ENCODE results near the gene LCE2D. TPM values are rescaled to one million over a fixed set of nuclear protein-coding genes. Genes with fewer than 3 reads are reported as not detected.

Gene LCE2D
- total RNA-seq, 1 experiment from 2014 or later: not detected

DNA sequence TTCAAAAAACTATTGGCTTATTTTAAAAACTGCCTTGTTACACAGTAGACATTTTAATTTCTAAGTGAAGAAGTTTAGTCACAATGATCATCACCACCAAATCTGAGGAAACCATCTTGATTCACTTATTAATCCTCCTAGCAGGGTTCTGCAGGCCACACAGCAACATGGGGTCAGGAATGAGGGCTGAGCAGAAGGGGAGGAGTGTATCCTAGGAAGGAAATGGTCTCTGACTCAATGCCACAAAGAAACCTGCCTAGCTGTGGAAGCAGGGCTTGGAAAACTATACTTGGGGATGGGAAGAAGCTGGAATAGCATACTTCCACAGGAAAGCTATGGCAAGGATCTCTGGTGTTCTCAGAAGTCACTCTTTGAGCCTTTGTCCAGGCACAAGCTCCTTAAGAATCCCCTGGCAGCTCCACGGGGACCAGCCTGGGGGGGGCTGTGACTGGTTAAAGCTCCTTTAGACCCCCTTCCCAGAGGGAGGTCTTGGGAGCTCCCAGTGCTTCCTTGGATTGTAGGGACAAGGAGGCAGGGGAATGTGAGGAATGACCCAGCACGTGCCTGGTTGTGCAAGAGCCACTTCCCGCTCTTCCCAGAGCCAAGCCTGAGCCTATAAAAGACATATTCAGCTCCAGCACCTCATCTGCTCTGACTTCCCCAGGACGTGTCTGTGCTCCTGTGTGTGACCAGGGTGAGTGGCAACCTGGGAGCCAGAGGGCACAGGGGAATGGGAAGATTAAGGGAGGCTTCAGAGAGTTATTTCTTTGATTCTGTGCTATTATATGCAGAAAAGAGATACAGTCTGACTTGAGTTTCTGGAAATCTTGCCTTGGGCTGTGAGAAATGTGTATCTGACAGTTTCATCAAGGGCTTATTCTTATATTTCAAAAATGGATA, 34.8 kb downstream of the LCE2D start, which contains the start of gene LCE2A:
Gene LCE2A, plus strand, starts transcription at position 645 of the 900 bp plus-strand sequence. CDS start 557 bp downstream, outside the sequence.
- Histone ChIP-seq H3K27ac (ENCODE audit: low read length) (no peak within 1 kb of the TSS), H3K4me2 (ENCODE audit: low read length) (no peak within 1 kb of the TSS), H2AFZ (ENCODE audit: low read length) (no peak within 1 kb of the TSS), H4K20me1 (ENCODE audit: low read length) (no peaks in the 10 kb centered on the region), H3K9me2 (replicated peaks; ENCODE audit: low read length) (no peaks in the 10 kb centered on the region), H3K9me3 (ENCODE audit: low read length) (no peaks in the 10 kb centered on the region), H3K4me1 (ENCODE audit: insufficient read depth, low read length) (no peaks in the 10 kb centered on the region), H3K4me3 (ENCODE audit: low read length) (no peak within 1 kb of the TSS), H3F3A (ENCODE audit: low read length, unreplicated experiment) (no peaks in the 10 kb centered on the region), H3K27me3 (ENCODE audit: low read length) (peaks cover 24% of the 10 kb centered on the region), H3K36me3 (ENCODE audit: low read depth, low read length) (no peaks in the 10 kb centered on the region), H3K79me2 (ENCODE audit: low read length) (no peaks in the 10 kb centered on the region), H3K9ac (ENCODE audit: low read length) (no peak within 1 kb of the TSS)
- no TSS peak for BruUV-seq (replicated peaks)
- TF ChIP-seq EZH2phosphoT487 (IDR thresholded peaks at IDR 0.05; ENCODE audit: borderline replicate concordance, low read length): no peak
- TF ChIP-seq, protein P1, sequence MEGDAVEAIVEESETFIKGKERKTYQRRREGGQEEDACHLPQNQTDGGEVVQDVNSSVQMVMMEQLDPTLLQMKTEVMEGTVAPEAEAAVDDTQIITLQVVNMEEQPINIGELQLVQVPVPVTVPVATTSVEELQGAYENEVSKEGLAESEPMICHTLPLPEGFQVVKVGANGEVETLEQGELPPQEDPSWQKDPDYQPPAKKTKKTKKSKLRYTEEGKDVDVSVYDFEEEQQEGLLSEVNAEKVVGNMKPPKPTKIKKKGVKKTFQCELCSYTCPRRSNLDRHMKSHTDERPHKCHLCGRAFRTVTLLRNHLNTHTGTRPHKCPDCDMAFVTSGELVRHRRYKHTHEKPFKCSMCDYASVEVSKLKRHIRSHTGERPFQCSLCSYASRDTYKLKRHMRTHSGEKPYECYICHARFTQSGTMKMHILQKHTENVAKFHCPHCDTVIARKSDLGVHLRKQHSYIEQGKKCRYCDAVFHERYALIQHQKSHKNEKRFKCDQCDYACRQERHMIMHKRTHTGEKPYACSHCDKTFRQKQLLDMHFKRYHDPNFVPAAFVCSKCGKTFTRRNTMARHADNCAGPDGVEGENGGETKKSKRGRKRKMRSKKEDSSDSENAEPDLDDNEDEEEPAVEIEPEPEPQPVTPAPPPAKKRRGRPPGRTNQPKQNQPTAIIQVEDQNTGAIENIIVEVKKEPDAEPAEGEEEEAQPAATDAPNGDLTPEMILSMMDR (conservative IDR thresholded peaks at IDR 0.05; ENCODE audit: low read depth, low read length): no peak
- no peak for TF ChIP-seq EZH2 (IDR thresholded peaks at IDR 0.05; ENCODE audit: low read length, unreplicated experiment)
- no peak for ATAC-seq
- intact Hi-C loops (cut with micrococcal nuclease): no loop called here
- no peak for DNase-seq
- ChIA-PET POLR2A (ENCODE audit: unreplicated experiment) (no interaction called here), CTCF (no interaction called here)

DNA sequence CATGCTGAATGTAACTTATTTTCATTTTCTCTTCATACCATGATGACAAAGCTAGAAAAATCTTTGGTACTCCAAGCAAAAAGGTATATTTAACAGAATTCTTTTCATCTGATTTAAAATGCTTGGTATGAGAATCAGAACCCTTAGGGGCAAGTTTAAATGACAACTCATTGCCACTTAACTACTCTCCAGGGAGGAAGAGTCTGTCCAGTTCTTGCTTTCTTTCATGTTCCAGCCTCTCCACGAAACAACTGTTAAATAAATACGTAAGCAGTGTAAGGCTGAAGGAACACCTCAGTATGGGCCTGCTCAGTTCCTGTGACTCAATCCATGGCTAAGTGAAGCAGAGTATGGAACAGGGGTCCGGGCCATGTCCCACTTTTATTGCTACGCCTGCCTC, 36.6 kb downstream of the LCE2D start:
- H3K4me2 ChIP-seq (ENCODE audit: low read length): no peak overlapping the region
- BruUV-seq (replicated peaks): no TSS peak
- no peak overlapping the region for H3K27ac ChIP-seq (ENCODE audit: low read length)
- H3K79me2 ChIP-seq (ENCODE audit: low read length): no peaks in the 10 kb centered on the region
- no peaks in the 10 kb centered on the region for H3K9me2 ChIP-seq (replicated peaks; ENCODE audit: low read length)
- no peaks in the 10 kb centered on the region for H3K36me3 ChIP-seq (ENCODE audit: low read depth, low read length)
- DNase-seq (no peak), ATAC-seq (no peak)
- intact Hi-C loops (cut with micrococcal nuclease): no loop called here
- H3K9me3 ChIP-seq (ENCODE audit: low read length): no peaks in the 10 kb centered on the region
- POLR2A ChIA-PET (ENCODE audit: unreplicated experiment): no interaction called here
- H3K4me3 ChIP-seq (ENCODE audit: low read length): no peak overlapping the region
- CTCF ChIA-PET: no interaction called here
- no peaks in the 10 kb centered on the region for H4K20me1 ChIP-seq (ENCODE audit: low read length)
- H3K27me3 ChIP-seq (ENCODE audit: low read length): peaks cover 27% of the 10 kb centered on the region
- H2AFZ ChIP-seq (ENCODE audit: low read length): no peak overlapping the region
- no peak overlapping the region for H3K9ac ChIP-seq (ENCODE audit: low read length)
- H3F3A ChIP-seq (ENCODE audit: low read length, unreplicated experiment): no peaks in the 10 kb centered on the region
- no peaks in the 10 kb centered on the region for H3K4me1 ChIP-seq (ENCODE audit: insufficient read depth, low read length)
- no peak for TF ChIP-seq EZH2 (IDR thresholded peaks at IDR 0.05; ENCODE audit: low read length, unreplicated experiment)
- TF ChIP-seq, protein P1 (conservative IDR thresholded peaks at IDR 0.05; ENCODE audit: low read depth, low read length): no peak
- no peak for TF ChIP-seq EZH2phosphoT487 (IDR thresholded peaks at IDR 0.05; ENCODE audit: borderline replicate concordance, low read length)

DNA sequence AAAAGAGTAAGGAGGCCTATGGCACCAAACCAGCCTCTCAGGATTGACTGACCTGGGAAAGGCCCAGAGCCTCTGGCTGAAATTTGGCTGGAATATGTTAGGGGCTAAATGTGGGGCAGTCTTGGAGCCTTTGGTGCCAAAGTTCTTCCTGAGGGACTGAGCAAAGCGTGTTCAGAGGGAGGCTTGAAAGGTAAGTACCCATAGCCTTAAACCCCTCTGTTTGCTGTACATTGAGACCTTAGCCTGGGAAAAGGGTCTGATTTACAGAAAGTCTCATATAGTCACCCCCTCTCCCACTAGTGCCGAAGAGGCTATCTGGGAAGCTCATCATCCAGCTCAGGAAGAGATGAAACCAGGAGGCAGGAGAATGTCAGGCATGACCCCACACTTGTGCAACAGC, 44.7 kb downstream of the LCE2D start, which contains the start of gene LCE4A:
Gene LCE4A, plus strand, starts transcription at position 301 of the 400 bp plus-strand sequence. CDS start 916 bp downstream, outside the sequence.
- Histone ChIP-seq H3K27me3 (ENCODE audit: low read length) (peaks cover 11% of the 10 kb centered on the region; the same call in 1 of the 2 replicates), H3K36me3 (ENCODE audit: low read depth, low read length) (no peaks in the 10 kb centered on the region), H3K9ac (ENCODE audit: low read length) (no peak within 1 kb of the TSS), H3K9me3 (ENCODE audit: low read length) (no peaks in the 10 kb centered on the region), H4K20me1 (ENCODE audit: low read length) (no peaks in the 10 kb centered on the region), H3K4me3 (ENCODE audit: low read length) (no peak within 1 kb of the TSS), H3K27ac (ENCODE audit: low read length) (no peak within 1 kb of the TSS), H3K4me1 (ENCODE audit: insufficient read depth, low read length) (no peaks in the 10 kb centered on the region), H2AFZ (ENCODE audit: low read length) (no peak within 1 kb of the TSS), H3K79me2 (ENCODE audit: low read length) (no peaks in the 10 kb centered on the region), H3F3A (ENCODE audit: low read length, unreplicated experiment) (no peaks in the 10 kb centered on the region), H3K9me2 (replicated peaks; ENCODE audit: low read length) (no peaks in the 10 kb centered on the region), H3K4me2 (ENCODE audit: low read length) (no peak within 1 kb of the TSS)
- CTCF ChIA-PET: no interaction called here
- ATAC-seq: no peak
- no peak for DNase-seq
- POLR2A ChIA-PET (ENCODE audit: unreplicated experiment): no interaction called here
- no peak for TF ChIP-seq EZH2phosphoT487 (IDR thresholded peaks at IDR 0.05; ENCODE audit: borderline replicate concordance, low read length)
- no peak for TF ChIP-seq EZH2 (IDR thresholded peaks at IDR 0.05; ENCODE audit: low read length, unreplicated experiment)
- TF ChIP-seq, protein P1 (conservative IDR thresholded peaks at IDR 0.05; ENCODE audit: low read depth, low read length): no peak
- intact Hi-C loops (cut with micrococcal nuclease): no loop called here
- BruUV-seq (replicated peaks): no TSS peak
